ENCODE results near the gene PLK3.
A peak's percentile ranks its signal among the peaks of the same experiment; 100 is the strongest.
"Not testable (repeated sequence)": the region's sequence is repeated elsewhere in the genome, so short reads cannot be mapped to it uniquely, and the experiment has no call there.

The PLK3 gene

DNA sequence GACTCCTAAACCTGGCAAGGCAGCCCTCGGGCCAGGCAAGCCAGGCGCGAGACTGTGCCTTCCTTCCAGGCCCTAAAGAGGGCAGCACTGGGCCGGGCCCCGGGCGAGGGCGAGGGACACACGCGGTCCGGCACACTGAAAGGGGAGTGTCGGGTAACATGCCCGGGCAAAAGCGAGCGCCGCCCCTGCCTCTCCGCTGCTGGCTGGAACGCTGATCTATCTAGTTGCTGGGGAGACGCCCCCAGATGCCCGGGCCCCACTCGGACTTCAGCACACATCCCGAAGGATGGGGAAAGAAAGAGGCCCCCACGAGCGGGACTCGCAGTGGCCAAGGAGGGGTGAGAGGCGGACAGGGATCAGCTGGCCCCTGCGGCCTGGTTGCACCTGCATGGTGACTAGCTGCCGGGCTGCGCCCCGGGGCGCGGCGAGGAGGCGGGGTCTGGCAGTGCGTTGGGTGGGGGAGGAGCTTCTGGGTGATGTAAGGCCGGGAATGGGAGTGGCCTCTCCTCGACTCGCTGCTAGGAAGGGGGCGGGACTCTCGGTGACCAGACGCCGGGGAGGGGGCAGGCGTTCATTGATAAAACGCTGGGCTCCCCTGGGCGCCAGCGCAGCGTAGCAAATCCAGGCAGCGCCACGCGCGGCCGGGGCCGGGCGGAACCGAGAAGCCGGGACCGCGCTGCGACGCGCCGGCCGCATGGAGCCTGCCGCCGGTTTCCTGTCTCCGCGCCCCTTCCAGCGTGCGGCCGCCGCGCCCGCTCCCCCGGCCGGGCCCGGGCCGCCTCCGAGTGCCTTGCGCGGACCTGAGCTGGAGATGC, at the start of gene PLK3:
PLK3 (plus strand) TSS at position 608 of the 815 bp plus-strand sequence; CDS start at position 695, 87 bp downstream.
- peak; percentile 99 for DNase-seq

DNA sequence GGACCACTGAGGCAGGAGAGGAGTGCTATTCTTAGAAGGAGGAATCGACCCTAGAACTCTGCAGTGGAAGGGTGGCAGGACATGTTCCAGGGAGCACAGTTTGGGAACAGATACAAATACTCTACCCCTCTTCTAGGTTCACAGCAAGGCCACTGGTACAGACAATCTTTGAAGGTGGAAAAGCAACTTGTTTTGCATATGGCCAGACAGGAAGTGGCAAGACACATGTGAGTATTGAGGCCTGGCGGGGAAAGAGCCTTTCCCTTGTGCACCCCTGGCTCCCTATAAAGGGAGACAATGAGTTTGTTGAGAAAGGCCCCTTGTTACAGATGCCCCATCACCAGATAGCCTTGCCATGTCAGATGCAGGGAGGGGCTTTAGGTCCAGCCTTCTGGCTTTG, 42.8 kb upstream of the PLK3 start:
- DNase-seq, result no peak

DNA sequence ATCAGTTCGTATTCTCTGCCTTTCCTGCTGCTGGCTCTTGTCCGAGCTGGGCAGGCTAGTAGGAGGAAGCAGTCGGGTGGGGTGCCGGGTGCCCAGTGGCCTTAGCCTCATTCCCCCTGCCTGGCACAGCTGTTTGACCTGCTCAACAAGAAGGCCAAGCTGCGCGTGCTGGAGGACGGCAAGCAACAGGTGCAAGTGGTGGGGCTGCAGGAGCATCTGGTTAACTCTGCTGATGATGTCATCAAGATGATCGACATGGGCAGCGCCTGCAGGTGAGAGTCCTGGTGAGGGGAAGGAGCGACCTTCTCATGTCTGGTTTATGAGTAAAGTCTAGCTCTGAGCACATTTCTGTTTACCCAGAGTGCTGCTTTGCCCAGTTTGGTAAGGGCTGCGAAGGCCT, 41.1 kb upstream of the PLK3 start:
- DNase-seq, result no peak

DNA sequence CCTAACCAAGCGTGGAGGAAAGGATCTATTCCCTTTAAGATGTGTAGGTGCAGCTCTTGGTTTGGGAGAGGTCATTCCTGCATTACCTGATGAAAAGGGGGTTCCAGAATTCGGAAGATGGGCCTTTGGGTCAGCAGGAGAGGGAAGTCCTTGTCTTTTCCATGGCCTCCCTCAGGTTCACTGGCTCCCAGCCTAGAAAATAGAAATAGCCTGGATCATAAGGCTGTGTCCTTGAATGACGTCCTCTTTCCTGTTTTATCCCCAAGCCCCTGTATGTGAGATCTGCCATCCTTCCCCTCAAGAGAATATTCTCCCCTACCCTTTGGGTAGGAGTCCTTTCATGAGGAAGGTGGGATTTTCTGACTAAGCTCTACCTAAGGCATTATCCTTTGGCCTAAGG, 39.3 kb upstream of the PLK3 start:
- no peak for DNase-seq

DNA sequence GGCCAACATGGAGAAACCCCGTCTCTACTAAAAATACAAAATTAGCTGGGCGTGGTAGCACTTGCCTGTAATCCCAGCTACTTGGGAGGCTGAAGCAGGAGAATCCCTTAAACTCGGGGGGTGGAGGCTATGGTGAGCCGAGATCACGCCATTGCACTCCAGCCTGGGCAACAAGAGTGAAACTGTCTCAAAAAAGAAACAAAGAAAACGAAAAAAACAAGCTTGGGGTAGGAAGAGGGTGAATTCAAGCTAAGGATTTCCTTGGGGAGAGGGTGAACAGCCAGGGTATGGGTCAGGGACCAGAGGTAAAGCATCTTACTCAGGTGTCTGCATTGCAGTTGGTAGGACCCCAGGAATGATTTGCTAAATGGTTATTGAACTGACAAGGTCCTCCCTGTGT, 33.8 kb upstream of the PLK3 start:
- not testable (repeated sequence) for DNase-seq

DNA sequence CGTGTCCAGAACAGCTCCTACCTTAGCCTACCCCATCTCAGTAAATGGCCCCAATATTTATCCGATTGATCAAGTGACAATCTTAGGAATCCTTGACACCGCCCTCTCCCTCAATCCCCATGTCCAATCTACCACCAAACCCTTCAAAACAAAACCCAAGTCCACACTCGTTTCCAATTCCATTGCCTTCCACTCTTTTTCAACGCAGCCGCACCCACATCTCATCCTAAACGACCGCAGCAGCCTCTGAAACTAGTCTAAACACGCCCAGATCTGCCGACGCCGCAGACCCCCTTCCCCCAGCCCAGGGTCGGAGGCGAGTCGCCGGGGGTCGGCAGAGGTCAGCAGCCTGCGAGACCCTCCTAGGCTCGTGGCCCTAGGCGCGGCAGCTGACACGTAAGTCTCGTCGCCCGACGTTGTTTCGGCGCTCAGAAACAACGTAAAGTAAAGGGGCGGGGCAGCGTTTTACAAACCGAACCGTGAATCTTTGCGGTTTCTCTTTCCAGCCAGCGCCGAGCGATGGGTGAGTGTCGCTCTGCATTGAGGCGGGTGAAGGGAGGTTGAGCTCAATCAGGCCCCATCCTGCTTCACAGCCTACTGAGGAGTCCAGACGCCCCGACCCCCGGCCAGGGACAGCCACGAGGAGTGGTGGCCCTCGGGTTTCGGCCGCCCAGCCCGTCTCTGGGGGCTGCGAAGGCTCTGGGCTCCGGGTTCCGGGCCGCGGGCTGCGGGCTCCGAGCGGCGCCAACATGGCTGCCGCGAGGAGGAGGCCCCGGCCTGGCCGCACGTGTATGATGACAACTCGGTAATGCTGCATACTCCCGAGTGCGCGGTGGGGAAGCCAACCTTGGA, 24.9 kb upstream of the PLK3 start, which contains the start of gene RPS8:
RPS8 (plus strand) TSS at position 463 of the 852 bp plus-strand sequence; CDS start at position 520, 57 bp downstream.
- DNase-seq, result peak; percentile 93

DNA sequence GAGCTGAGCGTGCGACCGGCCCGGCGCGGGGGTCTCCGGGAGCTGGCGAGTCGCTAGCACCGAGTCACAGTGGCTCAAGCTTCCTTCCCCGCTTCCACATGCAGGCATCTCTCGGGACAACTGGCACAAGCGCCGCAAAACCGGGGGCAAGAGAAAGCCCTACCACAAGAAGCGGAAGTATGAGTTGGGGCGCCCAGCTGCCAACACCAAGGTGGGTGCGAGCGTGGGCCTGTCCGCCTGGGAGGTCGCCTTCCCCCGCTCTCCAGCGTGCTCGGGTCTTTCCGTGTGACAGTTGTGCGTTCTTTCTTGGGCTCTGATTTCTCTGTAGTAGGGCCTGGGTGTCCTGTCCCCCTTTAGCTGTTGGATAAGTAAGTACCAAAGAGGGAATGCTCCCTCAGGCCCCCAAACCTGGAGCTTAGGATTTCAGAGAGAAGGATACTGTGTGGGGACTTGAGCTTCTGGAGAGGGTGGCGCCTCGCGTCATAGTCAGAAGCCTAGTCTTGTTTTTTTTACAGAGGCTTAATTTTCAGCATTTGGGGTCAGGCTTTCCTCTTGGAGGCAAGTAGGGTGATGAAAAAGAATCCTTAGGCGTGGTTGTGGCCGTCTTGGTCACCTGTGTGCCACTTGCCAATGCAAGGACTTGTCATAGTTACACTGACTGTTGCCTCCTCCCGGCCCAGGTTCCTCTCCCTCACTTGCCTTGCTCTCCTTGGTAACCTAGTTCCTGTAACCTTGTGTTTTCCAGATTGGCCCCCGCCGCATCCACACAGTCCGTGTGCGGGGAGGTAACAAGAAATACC, 24.0 kb upstream of the PLK3 start:
- DNase-seq, result peak; percentile 52

DNA sequence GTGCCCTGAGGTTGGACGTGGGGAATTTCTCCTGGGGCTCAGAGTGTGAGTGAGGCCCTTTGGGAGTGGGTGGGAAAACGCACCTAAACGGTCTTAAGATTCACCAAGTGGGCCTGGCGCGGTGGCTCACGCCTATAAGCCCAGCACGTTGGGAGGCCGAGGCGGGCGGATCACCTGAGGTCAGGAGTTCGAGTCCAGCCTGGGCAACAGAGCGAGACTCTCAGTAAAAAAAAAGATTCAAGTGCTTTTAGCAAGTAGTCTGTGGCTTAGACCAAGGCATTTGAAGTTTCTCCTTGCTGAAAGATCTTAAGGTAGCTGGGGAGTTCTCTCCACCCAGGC, 23.5 kb upstream of the PLK3 start:
- DNase-seq, result no peak

DNA sequence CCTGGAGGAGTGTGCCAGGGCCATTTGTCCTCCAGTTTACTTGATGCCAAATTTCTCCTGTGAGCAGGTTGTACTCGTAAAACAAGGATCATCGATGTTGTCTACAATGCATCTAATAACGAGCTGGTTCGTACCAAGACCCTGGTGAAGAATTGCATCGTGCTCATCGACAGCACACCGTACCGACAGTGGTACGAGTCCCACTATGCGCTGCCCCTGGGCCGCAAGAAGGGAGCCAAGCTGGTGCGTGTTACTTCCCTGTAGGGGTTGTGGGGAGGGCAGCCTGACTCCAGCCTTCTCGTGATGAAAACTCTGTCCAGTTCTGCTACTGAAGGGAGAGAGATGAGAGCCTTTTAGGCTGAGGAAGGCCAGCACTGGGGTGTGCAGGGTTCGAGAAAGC, 22.6 kb upstream of the PLK3 start:
- no peak for DNase-seq

DNA sequence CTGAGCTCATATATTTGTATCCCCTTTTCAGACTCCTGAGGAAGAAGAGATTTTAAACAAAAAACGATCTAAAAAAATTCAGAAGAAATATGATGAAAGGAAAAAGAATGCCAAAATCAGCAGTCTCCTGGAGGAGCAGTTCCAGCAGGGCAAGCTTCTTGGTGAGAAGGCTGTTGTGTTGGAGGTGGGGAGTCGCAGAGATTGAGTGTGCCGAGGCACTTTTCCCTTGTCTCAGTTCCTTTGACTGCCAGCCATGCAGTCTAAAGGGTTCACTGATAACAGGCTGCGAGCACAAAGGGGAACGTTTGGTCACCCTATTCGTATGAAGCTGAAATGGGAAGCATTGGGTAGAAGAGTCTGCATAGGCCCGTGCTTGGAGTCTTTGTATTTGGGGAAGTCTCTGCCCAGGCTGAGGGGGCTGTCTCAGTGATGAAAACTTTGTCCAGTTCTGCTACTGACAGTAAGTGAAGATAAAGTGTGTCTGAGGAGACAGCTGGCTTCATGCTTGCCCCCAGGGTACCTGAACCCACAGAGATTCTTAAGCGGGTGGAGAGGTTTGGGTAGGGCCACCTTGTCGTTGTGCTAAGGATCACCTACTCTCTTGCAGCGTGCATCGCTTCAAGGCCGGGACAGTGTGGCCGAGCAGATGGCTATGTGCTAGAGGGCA, 22.1 kb upstream of the PLK3 start:
- no peak for DNase-seq

DNA sequence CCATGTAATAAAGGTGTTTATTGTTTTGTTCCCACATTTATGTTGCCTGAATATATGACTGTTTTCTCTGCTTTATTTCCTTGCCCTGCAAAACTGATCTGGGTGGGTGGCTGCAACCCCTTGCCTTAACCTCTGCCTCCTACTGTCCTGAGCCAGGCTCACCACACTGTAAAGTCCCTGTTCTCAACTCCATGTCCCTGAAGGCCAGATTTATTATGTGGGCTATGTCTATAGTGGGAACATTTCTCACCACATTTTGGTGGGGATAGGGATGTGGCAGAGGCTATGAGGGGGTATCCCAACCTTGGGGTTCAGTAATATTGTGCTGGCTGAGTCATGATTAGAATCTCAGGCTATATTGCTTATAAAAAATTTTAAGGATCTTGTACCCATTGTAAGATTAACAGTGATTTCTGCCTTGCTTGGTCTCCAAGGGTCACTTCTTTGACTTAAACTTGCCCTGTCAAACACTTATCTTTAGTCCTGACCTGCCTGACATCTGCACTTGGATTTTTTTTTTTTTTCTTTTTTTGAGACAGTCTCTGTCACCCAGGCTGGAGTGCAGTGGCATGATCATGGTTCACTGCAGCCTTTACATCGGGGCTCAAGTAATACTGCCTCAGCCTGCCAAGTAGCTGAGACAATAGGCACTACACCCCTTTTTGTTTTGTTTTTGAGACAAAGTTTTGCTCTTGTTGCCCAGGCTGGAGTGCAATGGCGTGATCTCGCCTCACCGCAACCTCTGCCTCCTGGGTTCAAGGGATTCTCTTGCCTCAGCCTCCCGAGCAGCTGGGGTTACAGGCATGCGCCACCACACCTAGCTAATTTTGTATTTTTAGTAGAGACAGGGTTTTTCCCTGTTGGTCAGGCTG, 21.2 kb upstream of the PLK3 start:
- DNase-seq, result no peak

DNA sequence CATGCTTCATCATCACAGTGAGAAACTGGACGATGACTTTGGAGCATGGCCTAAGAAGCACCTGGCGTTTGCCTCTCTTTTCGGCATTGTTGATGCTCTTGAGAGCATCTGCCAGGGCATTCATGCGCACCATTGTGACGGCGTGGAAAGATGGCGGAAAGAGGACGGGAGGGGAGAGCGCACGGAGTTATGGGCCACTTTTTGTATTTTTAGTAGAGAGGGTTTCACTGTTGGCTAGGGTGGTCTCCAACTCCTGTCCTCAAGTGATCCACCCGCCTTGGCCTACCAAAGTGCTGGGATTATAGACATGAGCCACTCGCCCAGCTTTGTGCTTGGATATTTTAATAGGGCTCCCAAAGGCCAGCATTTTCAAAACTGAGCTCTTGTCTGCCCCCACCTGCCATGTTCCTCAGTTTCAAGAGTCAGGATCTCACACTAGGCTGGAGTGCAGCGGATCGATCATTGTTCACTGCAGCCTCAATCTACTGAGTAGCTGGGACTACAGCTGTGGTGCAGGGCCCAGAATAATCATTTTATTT, 19.5 kb upstream of the PLK3 start:
- DNase-seq, result no peak

DNA sequence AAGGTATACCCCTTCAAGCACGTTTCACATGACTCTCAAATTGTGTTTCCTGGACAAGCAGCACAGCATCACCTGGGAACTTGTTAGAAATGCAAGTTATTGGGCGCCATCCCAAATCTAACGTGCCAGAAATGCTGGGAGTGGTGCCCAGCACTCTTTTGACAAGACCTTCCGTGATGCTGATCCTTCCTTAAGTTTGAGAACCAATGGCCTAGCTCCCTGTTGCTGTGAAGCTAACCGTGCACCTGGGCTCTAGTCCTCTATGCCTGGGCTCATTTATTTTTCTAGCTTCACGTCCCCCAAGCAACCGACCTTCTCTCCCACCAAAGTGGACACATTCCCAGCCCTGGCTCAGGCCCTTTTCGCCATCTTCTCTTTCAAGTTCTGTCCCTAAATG, 16.5 kb upstream of the PLK3 start:
- DNase-seq, result no peak

DNA sequence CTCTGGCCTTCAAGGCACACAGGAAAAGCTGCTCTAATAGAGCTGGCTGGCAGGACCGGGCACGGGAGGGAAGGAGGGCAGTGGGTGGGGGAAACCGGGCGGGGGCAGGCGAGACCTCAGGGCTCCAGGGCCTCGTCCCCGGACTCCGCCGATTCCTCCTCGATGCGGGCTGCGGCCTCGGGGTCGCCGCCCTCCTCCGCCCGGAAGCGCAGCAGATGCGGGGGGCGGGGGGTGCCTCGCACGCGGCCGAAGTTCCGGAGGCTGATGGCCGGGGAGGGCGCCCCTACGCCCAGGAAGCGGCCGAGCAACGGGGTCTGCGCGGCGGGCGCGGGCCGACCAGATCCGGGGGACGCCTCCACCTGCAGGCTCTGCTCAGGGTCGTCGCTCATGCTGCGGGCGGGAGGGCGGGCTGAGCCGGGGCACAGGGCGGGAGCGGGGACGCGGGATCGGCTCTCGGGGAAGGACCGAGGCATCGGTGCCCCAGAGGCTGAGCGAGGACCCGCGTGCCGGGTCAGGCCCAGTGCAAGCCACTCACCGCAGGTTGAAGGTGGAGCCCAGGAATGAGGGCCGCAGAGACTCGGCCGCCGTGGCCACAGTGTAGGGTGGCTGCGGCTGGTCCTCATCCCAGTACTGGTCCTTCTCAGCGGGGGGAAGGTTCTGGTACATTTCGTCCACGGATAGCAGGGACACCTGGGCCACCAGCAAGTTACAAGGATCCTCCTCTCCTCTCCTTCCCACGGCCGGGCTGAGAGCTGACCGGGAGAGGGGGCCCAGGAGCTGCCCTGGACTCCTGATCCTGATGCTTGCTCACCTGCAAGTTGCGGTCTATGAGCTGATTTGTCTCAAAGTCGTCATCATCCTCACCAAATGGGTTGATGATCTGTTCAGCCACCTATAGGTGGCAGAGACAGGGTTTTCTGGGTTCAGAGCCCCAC, 15.8 kb upstream of the PLK3 start:
- no peak for DNase-seq

DNA sequence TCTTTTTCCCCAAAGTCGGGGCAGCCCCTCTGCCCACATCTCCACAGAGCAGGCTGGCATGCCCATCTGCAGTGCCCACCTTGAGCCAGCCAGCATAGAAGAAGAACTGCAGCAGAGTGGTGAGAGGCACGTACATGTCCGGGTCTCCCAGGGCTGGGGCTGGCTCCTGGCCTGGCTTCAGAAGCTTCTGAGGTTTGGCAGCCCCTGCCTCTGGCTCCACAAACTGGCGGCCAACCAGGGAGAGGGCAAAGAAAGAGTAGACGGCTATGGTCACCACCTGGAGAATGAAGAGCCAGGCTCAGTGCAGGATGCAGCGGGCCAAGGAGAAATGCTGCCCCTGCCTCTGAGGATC, 15.2 kb upstream of the PLK3 start:
- DNase-seq, result no peak

DNA sequence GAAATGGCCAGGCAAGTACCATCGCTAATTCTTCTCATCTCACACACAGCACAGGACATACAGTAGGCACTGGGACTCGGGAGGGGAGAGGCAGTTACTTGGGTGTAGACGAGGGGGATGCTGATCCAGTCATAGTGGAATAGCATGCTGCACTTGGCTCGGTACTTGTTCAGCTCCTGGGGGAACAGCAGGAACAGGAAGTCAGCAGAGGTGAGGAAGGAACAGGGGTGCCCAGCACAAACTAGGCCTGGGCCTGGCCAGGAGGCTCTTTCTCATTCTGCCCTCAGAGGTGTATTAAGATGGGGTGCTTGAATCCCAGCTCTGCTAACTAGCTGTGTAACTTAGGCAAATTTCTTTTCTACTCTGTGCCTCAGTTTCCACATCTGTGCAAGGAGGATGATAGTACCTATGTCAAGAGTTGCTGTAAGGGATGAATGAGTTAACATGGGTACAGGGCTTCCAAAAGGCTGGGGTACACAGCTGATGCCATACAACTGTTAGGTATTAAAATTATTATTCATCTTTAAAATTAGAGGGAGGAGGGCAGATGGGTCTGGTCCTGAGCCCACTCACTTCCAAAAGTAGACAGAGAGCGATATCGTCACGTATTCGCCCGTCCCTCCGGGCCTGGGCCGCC, 14.6 kb upstream of the PLK3 start:
- no peak for DNase-seq

DNA sequence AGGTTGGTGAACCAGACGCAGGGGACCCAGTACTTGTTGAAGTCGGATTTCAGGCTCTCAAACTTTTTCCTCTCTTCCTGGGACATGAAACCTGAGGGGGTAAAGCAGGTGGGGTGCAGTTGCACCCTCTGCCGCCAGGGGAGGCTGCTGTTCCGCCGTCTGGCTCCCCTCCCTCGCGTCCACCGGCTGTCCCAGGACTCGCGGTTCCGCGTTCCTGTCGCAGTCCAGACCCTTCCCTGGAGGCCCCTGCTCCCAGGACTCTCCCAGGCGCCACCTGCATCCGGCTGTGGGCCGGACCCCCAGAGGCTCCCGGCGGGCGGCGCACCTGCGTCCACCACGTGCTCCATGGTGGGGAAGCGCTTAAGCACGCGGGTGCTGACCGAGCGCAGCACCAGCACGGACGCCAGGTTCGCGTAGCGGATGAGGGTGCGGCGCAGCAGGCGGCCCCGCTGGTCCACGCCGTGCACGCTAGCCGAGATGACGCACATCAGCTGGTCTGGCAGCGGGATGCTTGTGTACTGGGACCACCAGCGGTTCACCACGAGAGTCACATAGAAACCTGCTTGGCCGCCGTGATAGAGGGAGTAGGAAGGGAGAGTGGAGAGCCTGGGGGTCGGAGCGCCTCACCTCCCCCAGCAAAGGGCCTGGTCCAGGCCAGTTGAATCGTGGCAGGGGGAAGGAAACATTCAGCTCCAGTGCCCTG, 13.9 kb upstream of the PLK3 start:
- DNase-seq, result peak; percentile 85

DNA sequence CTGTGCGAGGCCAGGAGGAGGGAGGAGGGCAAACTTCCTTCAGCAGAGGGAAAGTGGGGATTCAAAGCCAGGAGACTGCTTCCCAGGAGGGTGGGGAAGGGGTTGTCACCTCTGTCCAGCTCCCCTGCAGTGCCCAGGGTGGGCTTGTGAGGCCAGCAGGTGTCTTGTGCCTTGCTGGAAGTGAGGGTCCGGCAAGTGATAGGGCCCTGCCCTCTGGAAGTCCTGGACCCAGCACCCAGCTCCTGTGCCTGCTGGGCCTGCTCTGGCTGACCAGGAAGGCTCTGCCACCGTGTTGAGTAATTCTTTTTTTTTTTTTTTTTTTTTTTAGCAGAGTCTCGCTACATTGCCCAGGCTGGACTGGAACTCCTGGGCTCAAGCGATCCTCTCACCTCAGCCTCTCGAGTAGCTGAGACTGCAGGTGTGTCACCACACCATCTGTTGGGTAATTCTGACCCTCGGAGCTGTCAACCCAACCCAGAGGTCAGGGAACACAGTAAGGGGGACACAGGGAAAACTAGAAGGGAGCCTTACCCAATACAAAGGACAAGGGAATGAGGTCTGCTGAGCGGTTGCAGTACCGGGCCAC, 13.2 kb upstream of the PLK3 start:
- DNase-seq, result no peak

DNA sequence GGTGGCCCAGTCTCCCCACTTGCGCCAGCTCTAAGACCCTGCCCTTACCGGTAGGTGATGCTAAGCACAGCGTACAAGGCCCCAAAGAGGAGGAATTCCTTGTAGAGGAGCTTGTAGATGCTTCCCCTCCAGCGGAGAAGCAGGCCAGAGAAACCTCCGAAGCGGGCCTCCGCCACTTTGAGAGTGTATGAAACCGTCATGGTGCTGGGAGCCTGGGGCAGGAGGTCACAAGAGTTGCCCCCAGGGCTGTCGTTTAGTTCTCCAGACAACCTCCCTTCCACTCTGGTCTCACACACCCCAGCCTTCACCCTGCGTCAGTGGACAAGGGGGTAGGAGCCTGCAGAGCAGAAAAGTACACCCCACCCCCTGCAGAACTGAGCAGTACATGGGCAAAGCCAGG, 12.7 kb upstream of the PLK3 start:
- DNase-seq, result no peak
